Measurements from ENCODE around the gene ADGRB3.

- TF ChIP-seq CTCF (IDR thresholded peaks at IDR 0.05; ENCODE audit: low read length) (no peak), EZH2 (optimal IDR thresholded peaks at IDR 0.05; ENCODE audit: low read depth, low read length) (no peak)
These were observed 546.9 kb downstream of the ADGRB3 start for GRCh38 chr6:69181964-69182363.
